CD4-positive, alpha-beta T cell (primary cell): ENCODE measurements around the gene PCDH17. TPM values are rescaled to one million over a fixed set of nuclear protein-coding genes. Genes with fewer than 3 reads are reported as not detected.

Experiments used
- ATAC-seq: fragments of 200-7000 bp; cut with Tn5 transposase; one replicate; pipeline ENCODE4 v1.10.0; 2022; ENCODE audit warnings: mild to moderate bottlenecking; ENCODE audit not compliant: poor library complexity
- CTCF ChIA-PET: fragments of 350-600 bp; sonication (Branson Sonifier 250); formaldehyde crosslinking; loops from one replicate; lab custom pipeline; 2021; ENCODE audit warnings: antibody characterized with exemption, inconsistent platforms; lab: Charles Lee
- POLR2A ChIA-PET: fragments of 350-600 bp; sonication (Branson Sonifier 250); formaldehyde crosslinking; loops from one replicate; lab custom pipeline; 2021; ENCODE audit warnings: antibody characterized with exemption, inconsistent platforms; lab: Charles Lee
- DNase-seq, 14 experiments: peaks; one replicate each; pipeline ENCODE4 v3.0.0-alpha.2; 2013 to 2020; ENCODE audit warnings: mixed read lengths in 2 of 14
- H3K27ac ChIP-seq, 2 donors: one replicate each; pipeline versions ENCODE4 v1.5.1 to v1.7.0; 2013; ENCODE audit warnings: low read length in 2 of 2, low read depth in 1 of 2, mild to moderate bottlenecking in 1 of 2
- H3K27me3 ChIP-seq, 2 experiments: 1 replicate in 1 of 2; 2 replicates in 1 of 2; pipeline versions ENCODE4 v1.6.1 to v1.7.0; 2013; ENCODE audit warnings: low read length in 2 of 2, control low read depth in 1 of 2, mild to moderate bottlenecking in 1 of 2, moderate library complexity in 1 of 2; ENCODE audit not compliant: insufficient read depth in 2 of 2, control insufficient read depth in 1 of 2
- H3K36me3 ChIP-seq: one replicate; pipeline ENCODE4 v1.6.1; 2013; ENCODE audit warnings: low read length, control low read depth; ENCODE audit not compliant: insufficient read depth
- H3K4me1 ChIP-seq: one replicate; pipeline ENCODE4 v1.6.1; 2013; ENCODE audit warnings: low read length, control low read depth; ENCODE audit not compliant: insufficient read depth
- H3K4me3 ChIP-seq: one replicate; pipeline ENCODE4 v1.5.1; 2013; ENCODE audit warnings: mild to moderate bottlenecking, low read length, moderate library complexity
- H3K9me3 ChIP-seq, 2 experiments: 1 replicate in 1 of 2; 2 replicates in 1 of 2; pipeline versions ENCODE4 v1.6.1 to v1.7.0; 2013; ENCODE audit warnings: low read length in 2 of 2, mild to moderate bottlenecking in 2 of 2, control low read depth in 1 of 2, moderate library complexity in 1 of 2; ENCODE audit not compliant: control insufficient read depth in 1 of 2, insufficient read depth in 1 of 2
- H3K27ac Mint-ChIP-seq: one replicate; pipeline ENCODE4 v1.8.0; 2020; ENCODE audit warnings: mixed read lengths
- H3K27me3 Mint-ChIP-seq: one replicate; pipeline ENCODE4 v1.8.0; 2021; ENCODE audit warnings: mixed read lengths
- H3K36me3 Mint-ChIP-seq: one replicate; pipeline ENCODE4 v1.8.0; 2021; ENCODE audit warnings: low read depth, mixed read lengths
- H3K4me1 Mint-ChIP-seq: one replicate; pipeline ENCODE4 v1.8.0; 2021; ENCODE audit warnings: low read depth, mixed read lengths
- H3K4me3 Mint-ChIP-seq: one replicate; pipeline ENCODE4 v1.8.0; 2020; ENCODE audit warnings: mild to moderate bottlenecking, mixed read lengths
- H3K9me3 Mint-ChIP-seq: one replicate; pipeline ENCODE4 v1.8.0; 2020; ENCODE audit warnings: mixed read lengths
- CTCF ChIP-seq: fragments of 200-600 bp; IDR thresholded peaks from one replicate; pipeline ENCODE4 v1.8.0; 2022; ENCODE audit warnings: antibody characterized with exemption, mild to moderate bottlenecking
- intact Hi-C, 2 experiments: fragments of 100-400 bp; cut with DNase I in 1 of 2; cut with micrococcal nuclease in 1 of 2; formaldehyde crosslinking; loops; one replicate each; pipeline versions ENCODE4 v1.15.1 to v1.9.0; 2023 to 2025; cut with DNase I, micrococcal nuclease
- total RNA-seq, 174 experiments: library from RNA in 2 of 174; stranded (reverse) in 2 of 174; gene quantifications; one replicate each; pipeline ENCODE4 v1.2.3 and lab custom pipeline; 2021 to 2026

Gene PCDH17
- total RNA-seq, 2 experiments from 2014 or later = 0.05 TPM; not detected in 1

GRCh38 chr13:57604442-57604841 lies 27.1 kb upstream of the PCDH17 start:
- intact Hi-C loops = no loop called here
- Histone ChIP-seq H3K9me3 (no peaks in the 10 kb centered on the region), H3K4me3 (no peak overlapping the region), H3K27me3 (no peaks in the 10 kb centered on the region), H3K27ac (no peak overlapping the region), H3K4me1 (no peaks in the 10 kb centered on the region), H3K36me3 (no peaks in the 10 kb centered on the region)
- no peaks in the 10 kb centered on the region for H3K4me1 Mint-ChIP-seq
- POLR2A ChIA-PET = no interaction called here
- no peaks in the 10 kb centered on the region for H3K36me3 Mint-ChIP-seq
- CTCF ChIA-PET = no interaction called here
- H3K4me3 Mint-ChIP-seq = no peak overlapping the region
- DNase-seq (no peak), ATAC-seq (no peak)
- no peak for TF ChIP-seq CTCF
- H3K27me3 Mint-ChIP-seq = no peaks in the 10 kb centered on the region
- no peaks in the 10 kb centered on the region for H3K9me3 Mint-ChIP-seq
- H3K27ac Mint-ChIP-seq = no peak overlapping the region

- no peaks in the 10 kb centered on the region for H3K4me1 ChIP-seq
- CTCF ChIA-PET = no interaction called here
- POLR2A ChIA-PET = no interaction called here
- DNase-seq (no peak), ATAC-seq (no peak)
- H3K27ac ChIP-seq = no peak overlapping the region
- no peaks in the 10 kb centered on the region for H3K9me3 ChIP-seq
- no peak for TF ChIP-seq CTCF
- H3K4me3 ChIP-seq = no peak overlapping the region
- H3K9me3 Mint-ChIP-seq = no peaks in the 10 kb centered on the region
- intact Hi-C loops = no loop called here
- no peaks in the 10 kb centered on the region for H3K27me3 Mint-ChIP-seq
- H3K27ac Mint-ChIP-seq = no peak overlapping the region
- H3K4me1 Mint-ChIP-seq = no peaks in the 10 kb centered on the region
- H3K36me3 ChIP-seq = no peaks in the 10 kb centered on the region
- no peak overlapping the region for H3K4me3 Mint-ChIP-seq
- no peaks in the 10 kb centered on the region for H3K27me3 ChIP-seq
- no peaks in the 10 kb centered on the region for H3K36me3 Mint-ChIP-seq
Observed at GRCh38 chr13:57611969-57612368, 19.6 kb upstream of the PCDH17 start.

- no peaks in the 10 kb centered on the region for H3K36me3 ChIP-seq
- ChIA-PET CTCF (no interaction called here), POLR2A (no interaction called here)
- H3K9me3 Mint-ChIP-seq = no peaks in the 10 kb centered on the region
- H3K27ac Mint-ChIP-seq = no peak overlapping the region
- H3K27me3 Mint-ChIP-seq = no peaks in the 10 kb centered on the region
- H3K27ac ChIP-seq = no peak overlapping the region
- H3K27me3 ChIP-seq = no peaks in the 10 kb centered on the region
- no peak for TF ChIP-seq CTCF
- H3K4me1 Mint-ChIP-seq = no peaks in the 10 kb centered on the region
- no peak for ATAC-seq
- no peak overlapping the region for H3K4me3 Mint-ChIP-seq
- intact Hi-C loops = no loop called here
- DNase-seq = no peak
- no peaks in the 10 kb centered on the region for H3K36me3 Mint-ChIP-seq
- H3K4me3 ChIP-seq = no peak overlapping the region
- H3K4me1 ChIP-seq = no peaks in the 10 kb centered on the region
- H3K9me3 ChIP-seq = no peaks in the 10 kb centered on the region
Observed at GRCh38 chr13:57612568-57612967, 19.0 kb upstream of the PCDH17 start.
